GM12865 (cell line): ENCODE data around the gene MYO1B.

Experiments used
- DNase-seq: peaks from one replicate; pipeline ENCODE4 v3.0.0; 2010; ENCODE audit warnings: low read depth
- H3K4me3 ChIP-seq: 2 replicates; pipeline ENCODE4 v1.5.1; 2011; ENCODE audit warnings: mild to moderate bottlenecking, low read depth, low read length, control low read depth
- TF ChIP-seq, protein P1 (sequence below): IDR thresholded peaks from 2 replicates; pipeline ENCODE4 v1.5.1; 2011; ENCODE audit warnings: low read length, control low read depth, low read depth, inconsistent platforms; ENCODE audit not compliant: insufficient read depth; ENCODE audit errors: missing control alignments

Gene MYO1B

GRCh38 chr2:191215230-191215629 lies 30.0 kb upstream of the MYO1B start:
- H3K4me3 ChIP-seq, result no peak overlapping the region
- TF ChIP-seq, protein P1, sequence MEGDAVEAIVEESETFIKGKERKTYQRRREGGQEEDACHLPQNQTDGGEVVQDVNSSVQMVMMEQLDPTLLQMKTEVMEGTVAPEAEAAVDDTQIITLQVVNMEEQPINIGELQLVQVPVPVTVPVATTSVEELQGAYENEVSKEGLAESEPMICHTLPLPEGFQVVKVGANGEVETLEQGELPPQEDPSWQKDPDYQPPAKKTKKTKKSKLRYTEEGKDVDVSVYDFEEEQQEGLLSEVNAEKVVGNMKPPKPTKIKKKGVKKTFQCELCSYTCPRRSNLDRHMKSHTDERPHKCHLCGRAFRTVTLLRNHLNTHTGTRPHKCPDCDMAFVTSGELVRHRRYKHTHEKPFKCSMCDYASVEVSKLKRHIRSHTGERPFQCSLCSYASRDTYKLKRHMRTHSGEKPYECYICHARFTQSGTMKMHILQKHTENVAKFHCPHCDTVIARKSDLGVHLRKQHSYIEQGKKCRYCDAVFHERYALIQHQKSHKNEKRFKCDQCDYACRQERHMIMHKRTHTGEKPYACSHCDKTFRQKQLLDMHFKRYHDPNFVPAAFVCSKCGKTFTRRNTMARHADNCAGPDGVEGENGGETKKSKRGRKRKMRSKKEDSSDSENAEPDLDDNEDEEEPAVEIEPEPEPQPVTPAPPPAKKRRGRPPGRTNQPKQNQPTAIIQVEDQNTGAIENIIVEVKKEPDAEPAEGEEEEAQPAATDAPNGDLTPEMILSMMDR, result no peak
- no peak for DNase-seq

GRCh38 chr2:191215666-191216065 lies 29.5 kb upstream of the MYO1B start:
- TF ChIP-seq, protein P1, result no peak
- DNase-seq, result no peak
- no peak overlapping the region for H3K4me3 ChIP-seq

- DNase-seq, result no peak
- no peak overlapping the region for H3K4me3 ChIP-seq
- TF ChIP-seq, protein P1, result no peak
Observed at GRCh38 chr2:191217580-191217979, 27.6 kb upstream of the MYO1B start.

DNA sequence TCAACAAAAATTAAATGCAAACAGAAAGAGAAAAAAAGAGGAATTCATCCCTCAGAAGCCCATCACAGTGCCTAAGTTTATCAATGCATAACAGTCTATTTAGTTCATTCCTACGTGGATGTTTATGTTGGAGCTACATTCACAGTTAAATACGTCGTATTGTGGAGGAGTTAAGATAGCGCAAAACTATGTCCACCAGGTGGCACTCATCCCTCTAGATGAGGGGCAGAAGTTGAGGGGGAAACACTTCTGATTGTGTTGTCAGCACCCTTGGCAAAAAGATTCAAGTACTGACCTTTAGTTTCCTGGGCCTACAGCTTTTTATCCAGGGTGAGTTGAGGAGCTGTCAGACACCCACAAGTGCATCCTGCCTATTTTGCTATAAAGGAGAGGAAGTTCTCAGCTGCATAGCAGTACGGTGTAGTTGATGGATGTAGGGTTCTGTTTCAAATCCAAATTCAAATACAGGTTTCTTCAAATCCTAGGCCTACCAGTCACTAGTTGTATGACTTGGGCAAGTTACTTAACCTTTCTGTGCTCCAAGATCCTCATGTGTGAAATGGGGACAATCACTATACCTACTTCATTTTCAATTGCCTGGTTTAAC lies 26.8 kb upstream of the MYO1B start:
- DNase-seq, result peak; percentile 63
- TF ChIP-seq, protein P1, result peak; percentile 54
- no peak overlapping the region for H3K4me3 ChIP-seq

GRCh38 chr2:191220671-191221070 lies 24.5 kb upstream of the MYO1B start:
- DNase-seq, result peak; percentile 37
- TF ChIP-seq, protein P1, result no peak
- no peak overlapping the region for H3K4me3 ChIP-seq

GRCh38 chr2:191221666-191222065 lies 23.5 kb upstream of the MYO1B start:
- no peak overlapping the region for H3K4me3 ChIP-seq
- no peak for DNase-seq
- TF ChIP-seq, protein P1, result no peak

DNA sequence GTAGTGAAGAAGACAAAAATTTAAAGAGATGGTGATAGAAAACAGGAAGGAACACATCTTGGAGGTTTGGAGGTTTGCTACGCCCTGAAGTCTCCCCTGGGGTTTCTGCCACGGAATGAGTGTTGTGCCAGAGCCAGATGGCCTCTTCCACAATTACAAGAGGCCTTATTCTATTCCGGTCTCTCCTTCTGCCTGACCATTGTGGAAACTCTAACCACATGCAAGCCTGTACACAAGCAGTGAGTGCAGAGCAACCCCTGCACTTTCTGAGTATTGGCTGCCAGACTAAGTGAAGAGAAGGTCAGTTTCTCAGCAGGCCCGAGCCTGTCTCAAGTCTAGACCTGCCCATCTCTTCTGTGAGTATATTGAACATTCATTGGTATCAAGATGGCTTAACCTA lies 22.7 kb upstream of the MYO1B start:
- DNase-seq, result peak; percentile 45
- H3K4me3 ChIP-seq, result no peak overlapping the region
- TF ChIP-seq, protein P1, result no peak
